ENCODE data around the gene GRID1. TPM values are rescaled to one million over a fixed set of nuclear protein-coding genes. Genes with fewer than 3 reads are reported as not detected.
"Not testable (repeated sequence)": the region's sequence is repeated elsewhere in the genome, so short reads cannot be mapped to it uniquely, and the experiment has no call there.

The GRID1 gene
- total and polyA plus RNA-seq, 10 of the 15 experiments (the other 5 are each of a cell fraction or from before 2014, with no cell fraction given) = 0.04 to 0.62 (median 0.08) TPM; not detected in 5

- WGBS (ENCODE audit: insufficient coverage, insufficient replicate concordance, low lambda C conversion rate, missing lambda C conversion rate) = under 1% methylated on average over 7 of the region's 7 CpGs
- BruUV-seq (replicated peaks); H3K4me2 ChIP-seq (ENCODE audit: control insufficient read depth, insufficient read depth); H3K27me3 ChIP-seq (replicated peaks in 1 of 2; ENCODE audit: control insufficient read depth in 2 of 2, insufficient read depth in 2 of 2, low read length in 1 of 2); SMC1A ChIA-PET (ENCODE audit: uncharacterized antibody, unreplicated experiment); H3K4me1 ChIP-seq (ENCODE audit: control insufficient read depth, insufficient read depth, low read length); H3K9me3 ChIP-seq (replicated peaks; ENCODE audit: control insufficient read depth, insufficient read depth, low read length); H4K20me1 ChIP-seq (ENCODE audit: control insufficient read depth, insufficient read depth); H3K4me3 ChIP-seq; H3K79me2 ChIP-seq (ENCODE audit: control insufficient read depth, insufficient read depth, low read length); intact Hi-C loops (cut with micrococcal nuclease; ENCODE audit: unreplicated experiment); H3K27ac ChIP-seq (ENCODE audit: control insufficient read depth, insufficient read depth); in situ Hi-C loops (cut with MboI); FAIRE-seq; H2AFZ ChIP-seq (ENCODE audit: control insufficient read depth, low read depth, low read length); ATAC-seq; DNase-seq (ENCODE audit: low read depth, low spot score); POLR2A ChIA-PET; H3K9ac ChIP-seq (ENCODE audit: control insufficient read depth, insufficient read depth, low read length); H3K36me3 ChIP-seq (ENCODE audit: control insufficient read depth in 2 of 2, insufficient read depth in 2 of 2, low read length in 1 of 2): not testable (repeated sequence)
- ChIA-PET RAD21 (ENCODE audit: unreplicated experiment) (interaction anchor here (1.0 kb wide), 1 partner anchor 16 kb away, joined by 3 read pairs; no protein-coding TSS in a partner anchor), CTCF (interaction anchor here (0.6 kb wide), 1 partner anchor 29 kb away, joined by 3 read pairs; no protein-coding TSS in a partner anchor)
- TF ChIP-seq NFIC (IDR thresholded peaks at IDR 0.05; ENCODE audit: low read depth, low read length) (peak; percentile 49; the same call in 1 of the 2 replicates), RUNX3 (IDR thresholded peaks at IDR 0.05; ENCODE audit: low read length) (peak; percentile 72; the same call in 1 of the 2 replicates), MEF2B (IDR thresholded peaks at IDR 0.05; ENCODE audit: partially characterized antibody, poor library complexity, severe bottlenecking) (peak; percentile 68), TBL1XR1 (IDR thresholded peaks at IDR 0.05; ENCODE audit: low read depth, low read length) (peak; percentile 45; the same call in 1 of the 2 replicates), MEF2A (IDR thresholded peaks at IDR 0.05; ENCODE audit: insufficient read depth, low read depth, low read length) (peak; percentile 85)
Measured at GRCh38 chr10:85929993-85930392, 436.6 kb downstream of the GRID1 start.

- ChIA-PET POLR2A (no interaction called here), RAD21 (ENCODE audit: unreplicated experiment) (no interaction called here), SMC1A (ENCODE audit: uncharacterized antibody, unreplicated experiment) (interaction anchor here (1.0 kb wide), 1 partner anchor 16 kb away, joined by 3 read pairs; no protein-coding TSS in a partner anchor), CTCF (no interaction called here)
- DNase-seq (ENCODE audit: low read depth, low spot score) = no peak
- intact Hi-C loops (cut with micrococcal nuclease; ENCODE audit: unreplicated experiment) (no loop called here), in situ Hi-C loops (cut with MboI) (no loop called here)
- Histone ChIP-seq H3K27ac (ENCODE audit: control insufficient read depth, insufficient read depth) (no peak overlapping the region), H3K36me3 (ENCODE audit: control insufficient read depth in 2 of 2, insufficient read depth in 2 of 2, low read length in 1 of 2) (no peaks in the 10 kb centered on the region), H3K4me3 (no peak overlapping the region), H3K27me3 (replicated peaks in 1 of 2; ENCODE audit: control insufficient read depth in 2 of 2, insufficient read depth in 2 of 2, low read length in 1 of 2) (no peaks in the 10 kb centered on the region), H2AFZ (ENCODE audit: control insufficient read depth, low read depth, low read length) (no peak overlapping the region), H3K9ac (ENCODE audit: control insufficient read depth, insufficient read depth, low read length) (no peak overlapping the region), H4K20me1 (ENCODE audit: control insufficient read depth, insufficient read depth) (no peaks in the 10 kb centered on the region), H3K4me2 (ENCODE audit: control insufficient read depth, insufficient read depth) (no peak overlapping the region), H3K79me2 (ENCODE audit: control insufficient read depth, insufficient read depth, low read length) (no peaks in the 10 kb centered on the region), H3K4me1 (ENCODE audit: control insufficient read depth, insufficient read depth, low read length) (no peaks in the 10 kb centered on the region), H3K9me3 (replicated peaks; ENCODE audit: control insufficient read depth, insufficient read depth, low read length) (no peaks in the 10 kb centered on the region)
- WGBS (ENCODE audit: insufficient coverage, insufficient replicate concordance, low lambda C conversion rate, missing lambda C conversion rate) = 53% methylated on average over 9 of the region's 9 CpGs
- no TSS peak for BruUV-seq (replicated peaks)
- no peak for FAIRE-seq
- ATAC-seq = no peak
- TF ChIP-seq CBX5 (IDR thresholded peaks at IDR 0.05; ENCODE audit: low read depth) (no peak), TCF7 (IDR thresholded peaks at IDR 0.05; ENCODE audit: borderline replicate concordance) (no peak)
Measured at GRCh38 chr10:85927952-85928665, 438.5 kb downstream of the GRID1 start.
